Common myeloid progenitor, CD34-positive (primary cell): Measurements from ENCODE around the gene STPG4.

ENCODE experiments used
- CTCF ChIA-PET: fragments of 350-600 bp; sonication (Branson Sonifier 250); formaldehyde crosslinking; loops from one replicate; lab custom pipeline; 2021; ENCODE audit warnings: antibody characterized with exemption; lab: Charles Lee
- POLR2A ChIA-PET: fragments of 350-600 bp; sonication (Branson Sonifier 250); formaldehyde crosslinking; loops from one replicate; lab custom pipeline; 2021; ENCODE audit warnings: antibody characterized with exemption; lab: Charles Lee
- DNase-seq, 3 donors: peaks; one replicate each; pipeline versions ENCODE4 v3.0.0 to v3.0.0-alpha.2; 2013
- H3K27ac ChIP-seq, 2 experiments: 1 replicate in 1 of 2; 2 replicates in 1 of 2; pipeline ENCODE4 v1.7.0; 2013; ENCODE audit warnings: inconsistent platforms in 2 of 2, low read length in 2 of 2, mild to moderate bottlenecking in 2 of 2, low read depth in 1 of 2, moderate library complexity in 1 of 2; ENCODE audit not compliant: severe bottlenecking in 2 of 2, insufficient read depth in 1 of 2, poor library complexity in 1 of 2
- H3K27me3 ChIP-seq, 5 experiments: replicated peaks in 2 of 5; 1 replicate in 3 of 5; 2 replicates in 2 of 5; pipeline versions ENCODE4 v1.6.1 to v1.7.0; 2013; ENCODE audit warnings: low read length in 4 of 5, mild to moderate bottlenecking in 2 of 5, moderate library complexity in 2 of 5, inconsistent platforms in 1 of 5; ENCODE audit not compliant: insufficient read depth in 5 of 5, control insufficient read depth in 4 of 5
- H3K36me3 ChIP-seq, 4 experiments: 1 replicate in 2 of 4; 2 replicates in 2 of 4; pipeline versions ENCODE4 v1.6.1 to v1.7.0; 2013; ENCODE audit warnings: low read length in 3 of 4, control low read depth in 1 of 4, mild to moderate bottlenecking in 1 of 4; ENCODE audit not compliant: control insufficient read depth in 4 of 4, insufficient read depth in 4 of 4
- H3K4me1 ChIP-seq, 4 experiments: 1 replicate in 3 of 4; 2 replicates in 1 of 4; pipeline versions ENCODE4 v1.6.1 to v1.7.1; 2013; ENCODE audit warnings: low read length in 3 of 4, mild to moderate bottlenecking in 3 of 4, control low read depth in 1 of 4, inconsistent platforms in 1 of 4, moderate library complexity in 1 of 4; ENCODE audit not compliant: control insufficient read depth in 4 of 4, insufficient read depth in 4 of 4; ENCODE audit errors: control extremely low read depth in 1 of 4
- H3K4me3 ChIP-seq, 7 experiments: 1 replicate in 4 of 7; 2 replicates in 3 of 7; pipeline versions ENCODE4 v1.5.1 to v1.7.0; 2013; ENCODE audit warnings: mild to moderate bottlenecking in 7 of 7, low read length in 6 of 7, moderate library complexity in 6 of 7, inconsistent platforms in 2 of 7, low read depth in 2 of 7, control low read depth in 1 of 7; ENCODE audit not compliant: insufficient read depth in 4 of 7, control insufficient read depth in 1 of 7; ENCODE audit errors: extremely low read depth in 1 of 7
- H3K9me3 ChIP-seq, 5 experiments: 1 replicate in 4 of 5; 2 replicates in 1 of 5; pipeline versions ENCODE4 v1.6.1 to v1.7.1; 2013; ENCODE audit warnings: low read length in 4 of 5, mild to moderate bottlenecking in 2 of 5, inconsistent platforms in 1 of 5, low read depth in 1 of 5, moderate library complexity in 1 of 5; ENCODE audit not compliant: control insufficient read depth in 4 of 5, insufficient read depth in 2 of 5; ENCODE audit errors: control extremely low read depth in 1 of 5
- WGBS: methylation state at CpG from one replicate; pipeline ENCODE4 v1.1.5; 2013; ENCODE audit not compliant: insufficient coverage; 5-methylcytosine and 5-hydroxymethylcytosine counted together

The STPG4 gene

DNA sequence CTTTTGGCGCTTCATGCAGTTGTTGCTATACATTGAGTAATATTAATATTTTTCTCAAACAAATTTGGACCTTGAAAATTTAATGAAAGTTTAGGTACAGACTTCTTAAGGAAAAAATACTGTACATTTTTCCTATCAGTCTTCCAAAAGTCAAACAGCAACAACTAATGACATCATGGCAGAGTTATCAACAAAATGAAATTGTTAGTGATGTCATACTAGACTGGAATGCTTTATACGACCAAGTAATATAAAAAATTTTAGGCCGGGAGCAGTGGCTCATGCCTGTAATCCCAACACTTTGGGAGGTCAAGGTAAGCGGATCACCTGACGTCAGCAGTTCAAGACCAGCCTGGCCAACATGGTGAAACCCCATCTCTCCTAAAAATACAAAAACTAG, 12.0 kb upstream of the STPG4 start:
- Histone ChIP-seq H3K9me3 (no peaks in the 10 kb centered on the region), H3K36me3 (peaks cover 13 to 57% (median 36%) of the 10 kb centered on the region in 4 experiments), H3K27me3 (no peaks in the 10 kb centered on the region), H3K27ac (no peak overlapping the region), H3K4me3 (no peak overlapping the region), H3K4me1 (peaks cover 0 to 13% (median 7%) of the 10 kb centered on the region in 4 experiments)
- ChIA-PET CTCF (interaction anchor here (0.6 kb wide), 1 partner anchor 97 kb away, joined by 3 read pairs; no protein-coding TSS in a partner anchor), POLR2A (no interaction called here)
- 93% methylated on average over 3 of the region's 5 CpGs for WGBS
- no peak for DNase-seq

DNA sequence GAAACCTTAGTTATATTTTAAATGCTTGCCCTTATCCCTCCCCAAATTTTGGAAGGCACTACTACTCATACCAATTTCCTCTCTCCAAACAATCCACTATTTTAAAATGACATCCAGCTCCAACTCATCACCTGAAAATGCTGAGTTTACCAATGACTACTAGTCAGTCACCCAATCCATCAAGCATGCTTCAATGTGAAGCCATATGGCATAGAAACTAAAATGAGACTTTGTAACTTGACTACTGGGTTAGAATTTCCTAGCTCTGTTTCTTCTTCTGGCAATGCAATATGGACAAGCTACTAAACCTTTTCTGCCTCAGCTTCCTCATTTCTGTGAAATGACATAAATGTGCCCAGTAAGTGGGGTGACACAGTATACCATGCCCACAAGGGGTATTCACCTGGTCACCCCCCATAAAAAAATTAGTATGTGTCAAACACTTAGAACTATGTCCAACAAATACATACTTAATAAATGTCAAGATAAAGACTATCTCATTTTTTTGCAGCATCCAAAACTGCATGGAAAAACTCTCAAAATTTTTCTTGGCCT, 10.0 kb upstream of the STPG4 start:
- Histone ChIP-seq H3K9me3 (no peaks in the 10 kb centered on the region), H3K36me3 (peaks cover 20 to 65% (median 49%) of the 10 kb centered on the region in 4 experiments), H3K27me3 (no peaks in the 10 kb centered on the region), H3K4me1 (peaks cover 0 to 2% (median 0%) of the 10 kb centered on the region in 4 experiments), H3K27ac (no peak overlapping the region), H3K4me3 (no peak overlapping the region)
- POLR2A ChIA-PET: interaction anchor here (0.6 kb wide), 1 partner anchor 586 kb away, joined by 3 read pairs; no protein-coding TSS in a partner anchor
- CTCF ChIA-PET: interaction anchor here (1.0 to 1.7 kb wide), 3 partner anchors 11 to 13 kb away, joined by 3 to 7 read pairs (median 3); no protein-coding TSS in a partner anchor
- peak in 2 of 3 donors; percentile 17 to 28 for DNase-seq

DNA sequence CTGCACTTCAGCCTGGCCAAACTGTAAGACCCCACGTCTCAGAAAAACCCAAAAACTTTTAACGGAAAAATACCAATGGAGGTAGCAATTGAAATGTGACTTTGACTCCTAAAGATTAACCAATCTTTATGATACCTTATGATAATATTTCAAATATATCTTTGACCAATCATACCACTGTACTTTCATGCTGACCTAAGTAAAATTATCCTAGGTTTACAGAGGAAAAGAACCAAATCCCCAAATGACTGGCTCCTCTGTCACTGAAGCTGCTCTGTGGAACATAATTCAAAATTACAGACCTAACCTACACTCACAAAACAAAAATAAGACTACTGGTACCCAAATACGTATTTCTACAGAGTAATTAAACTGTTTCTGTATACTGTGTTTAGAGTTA, 7.7 kb upstream of the STPG4 start:
- ChIA-PET CTCF (interaction anchor here (1.0 to 2.1 kb wide), 3 partner anchors 11 to 110 kb away, joined by 3 to 5 read pairs (median 4); no protein-coding TSS in a partner anchor), POLR2A (no interaction called here)
- Histone ChIP-seq H3K9me3 (no peaks in the 10 kb centered on the region), H3K27me3 (no peaks in the 10 kb centered on the region), H3K4me3 (no peak overlapping the region), H3K36me3 (peaks cover 15 to 72% (median 53%) of the 10 kb centered on the region in 4 experiments), H3K4me1 (peaks cover 0 to 2% (median 0%) of the 10 kb centered on the region in 4 experiments), H3K27ac (peak overlapping the region in 1 of 2 experiments; percentile 6)
- DNase-seq: no peak
- 100% methylated on average over 1 of the region's 3 CpGs for WGBS

DNA sequence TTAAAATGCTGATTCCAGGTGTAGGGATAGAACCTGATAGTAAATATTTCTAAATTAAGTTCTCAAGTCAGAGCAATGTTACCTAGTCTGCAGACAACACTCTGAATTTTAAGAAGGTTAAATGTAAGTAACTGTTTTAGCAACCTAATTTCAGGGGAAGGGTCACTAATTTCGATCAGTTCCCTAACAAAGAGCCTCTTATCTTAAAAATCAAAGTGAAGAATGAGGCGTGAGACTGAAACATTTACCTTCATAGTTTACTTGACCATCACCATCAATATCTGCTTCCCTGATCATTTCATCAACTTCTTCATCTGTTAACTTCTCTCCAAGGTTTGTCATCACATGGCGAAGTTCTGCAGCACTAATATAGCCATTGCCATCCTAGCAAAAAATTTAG, 6.4 kb upstream of the STPG4 start:
- no peak for DNase-seq
- Histone ChIP-seq H3K4me1 (peaks cover 0 to 2% (median 0%) of the 10 kb centered on the region in 4 experiments), H3K36me3 (peaks cover 15 to 66% (median 49%) of the 10 kb centered on the region in 4 experiments), H3K4me3 (no peak overlapping the region), H3K27me3 (no peaks in the 10 kb centered on the region), H3K9me3 (no peaks in the 10 kb centered on the region), H3K27ac (no peak overlapping the region)
- POLR2A ChIA-PET: no interaction called here
- WGBS: 100% methylated on average over 1 of the region's 3 CpGs
- CTCF ChIA-PET: no interaction called here

DNA sequence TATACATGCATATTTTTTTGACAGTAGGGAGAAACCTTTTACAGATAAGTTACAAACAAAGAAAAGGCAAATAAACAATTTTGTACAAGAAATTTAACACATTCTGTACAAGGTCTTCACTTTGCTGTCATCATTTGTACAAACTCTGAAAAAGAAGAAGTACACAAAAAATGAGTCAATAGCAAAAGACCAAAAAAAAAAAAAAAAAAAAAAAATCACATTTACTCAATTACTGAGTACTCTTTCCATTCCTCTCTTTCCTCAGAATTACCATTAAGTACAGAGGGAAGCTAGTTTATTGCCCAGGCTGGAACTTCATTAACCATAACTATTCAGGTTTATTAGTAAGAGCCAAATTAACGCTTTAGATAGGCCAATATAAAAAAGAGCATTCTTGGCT, 5.6 kb upstream of the STPG4 start:
- no CpG with 5 or more reads among the region's 1 CpG for WGBS
- POLR2A ChIA-PET: no interaction called here

DNA sequence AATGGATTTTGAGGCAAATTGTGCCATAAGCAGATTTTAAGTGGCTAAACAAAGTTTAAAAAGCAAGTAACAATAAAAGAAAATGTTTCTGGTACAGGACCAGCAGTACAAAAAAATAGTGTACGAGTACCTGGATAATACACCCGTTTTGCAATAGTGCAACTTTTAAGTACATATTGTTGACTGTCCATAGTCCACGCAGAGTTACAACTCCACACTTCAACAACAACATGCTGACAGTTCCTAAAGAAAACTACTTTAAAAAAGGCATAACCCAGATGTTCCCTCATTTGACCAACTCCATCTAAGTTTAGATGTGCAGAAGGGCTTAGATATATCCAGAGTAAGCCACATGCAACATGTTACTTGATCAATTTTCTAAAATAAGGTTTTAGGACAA, 5.1 kb upstream of the STPG4 start:
- ChIA-PET POLR2A (no interaction called here), CTCF (no interaction called here)
- Histone ChIP-seq H3K4me1 (no peaks in the 10 kb centered on the region), H3K9me3 (no peaks in the 10 kb centered on the region), H3K27ac (no peak overlapping the region), H3K27me3 (no peaks in the 10 kb centered on the region), H3K4me3 (no peak overlapping the region), H3K36me3 (peaks cover 15 to 58% (median 47%) of the 10 kb centered on the region in 4 experiments)
- WGBS: 100% methylated on average over 3 of the region's 3 CpGs
- DNase-seq: no peak

More for the DNA sequence above, 5.6 kb upstream of the STPG4 start:
- H3K4me3 ChIP-seq: no peak overlapping the region
- no peak overlapping the region for H3K27ac ChIP-seq
- CTCF ChIA-PET: no interaction called here
- H3K9me3 ChIP-seq: no peaks in the 10 kb centered on the region
- DNase-seq: no peak
- peaks cover 0 to 2% (median 0%) of the 10 kb centered on the region in 4 experiments for H3K4me1 ChIP-seq
- no peaks in the 10 kb centered on the region for H3K27me3 ChIP-seq
- peaks cover 15 to 62% (median 48%) of the 10 kb centered on the region in 4 experiments for H3K36me3 ChIP-seq

DNA sequence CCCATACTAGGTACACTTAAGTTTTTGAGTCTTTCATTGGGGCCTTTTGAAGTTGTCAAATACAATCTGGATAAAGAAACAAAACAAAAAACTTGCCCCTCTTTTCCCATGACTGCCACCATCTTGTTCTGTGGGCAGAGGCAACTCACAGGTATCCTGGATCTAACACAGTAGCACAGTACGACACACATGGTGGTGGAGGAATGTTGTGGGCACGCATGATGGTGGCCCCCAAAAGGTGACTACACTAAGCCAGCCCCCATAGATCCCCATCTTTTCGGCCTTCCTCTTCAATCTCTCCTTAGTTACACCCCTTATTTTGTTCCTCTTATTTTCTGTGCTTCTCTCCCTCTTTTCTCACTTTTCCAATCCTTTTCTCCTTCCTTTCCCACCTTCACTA, 4.5 kb upstream of the STPG4 start:
- H3K27me3 ChIP-seq: no peaks in the 10 kb centered on the region
- no peaks in the 10 kb centered on the region for H3K9me3 ChIP-seq
- no peak overlapping the region for H3K27ac ChIP-seq
- H3K4me1 ChIP-seq: no peaks in the 10 kb centered on the region
- DNase-seq: no peak
- H3K4me3 ChIP-seq: no peak overlapping the region
- H3K36me3 ChIP-seq: peaks cover 15 to 57% (median 43%) of the 10 kb centered on the region in 4 experiments
- ChIA-PET POLR2A (no interaction called here), CTCF (interaction anchor here (0.9 to 1.6 kb wide), 3 partner anchors 12 to 114 kb away, joined by 3 to 6 read pairs (median 3); no protein-coding TSS in a partner anchor)
- 97% methylated on average over 3 of the region's 3 CpGs for WGBS
